ENCODE data around the gene STARD9. TPM values are rescaled to one million over a fixed set of nuclear protein-coding genes. Genes with fewer than 3 reads are reported as not detected.

The STARD9 gene
- total and polyA plus RNA-seq, 2 of the 4 experiments (the other 2 are of a cell fraction) = 2.0 to 3.2 TPM

- Histone ChIP-seq H3K9me3 (ENCODE audit: control insufficient read depth, insufficient read depth, low read length) (no peaks in the 10 kb centered on the region), H4K20me1 (ENCODE audit: insufficient read depth, low read length) (no peaks in the 10 kb centered on the region), H2AFZ (replicated peaks; ENCODE audit: low read length, poor library complexity) (no peak overlapping the region), H3K4me3 (ENCODE audit: insufficient read depth, low read depth, low read length) (no peak overlapping the region), H3K9me1 (ENCODE audit: insufficient read depth, low read length) (peaks cover 11% of the 10 kb centered on the region; the same call in 1 of the 2 replicates), H2BK15ac (ENCODE audit: low read depth, low read length) (no peak overlapping the region), H3K56ac (ENCODE audit: extremely low read depth, insufficient read depth, low read length) (no peak overlapping the region), H4K5ac (ENCODE audit: low read depth, low read length) (no peak overlapping the region), H3K14ac (replicated peaks; ENCODE audit: low read depth, low read length) (no peak overlapping the region), H3K23ac (ENCODE audit: low read depth, low read length) (no peak overlapping the region), H2AK5ac (ENCODE audit: low read depth, low read length) (no peak overlapping the region), H3K36me3 (ENCODE audit: control insufficient read depth, insufficient read depth, low read length) (peaks cover 23% of the 10 kb centered on the region), H3K4me2 (ENCODE audit: low read depth, low read length) (no peak overlapping the region), H3K4me1 (ENCODE audit: control insufficient read depth, insufficient read depth, low read length) (peaks cover 5% of the 10 kb centered on the region), H3K18ac (ENCODE audit: low read depth, low read length) (no peak overlapping the region), H2BK20ac (ENCODE audit: low read depth, low read length) (no peak overlapping the region), H3K9ac (ENCODE audit: low read depth, low read length) (no peak overlapping the region), H2AK9ac (replicated peaks; ENCODE audit: low read depth, low read length, poor library complexity) (peak overlapping the region; percentile 33), H2BK120ac (ENCODE audit: low read depth, low read length) (no peak overlapping the region), H4K8ac (ENCODE audit: low read depth in 2 of 2, low read length in 2 of 2) (no peak overlapping the region), H3K4ac (ENCODE audit: low read depth, low read length) (no peak overlapping the region), H3K27ac (ENCODE audit: insufficient read depth, low read length) (no peak overlapping the region), H4K91ac (ENCODE audit: insufficient read depth, low read depth, low read length) (no peak overlapping the region), H3K79me1 (ENCODE audit: low read depth in 1 of 2, low read length in 2 of 2) (peaks cover 0 to 13% of the 10 kb centered on the region in 2 experiments; a peak in 1 of 4 replicates), H2BK5ac (ENCODE audit: low read depth, low read length, poor library complexity, severe bottlenecking) (no peak overlapping the region), H3K27me3 (ENCODE audit: control insufficient read depth, insufficient read depth, low read length) (no peaks in the 10 kb centered on the region)
- CTCF ChIA-PET = interaction anchor here (1.1 kb wide), 1 partner anchor 13 kb away, joined by 5 read pairs; no protein-coding TSS in a partner anchor
- BruUV-seq (replicated peaks) = no TSS peak
- ATAC-seq (ENCODE audit: low read depth) = peak; percentile 12; the same call in 1 of the 2 replicates
- dilution Hi-C loops (cut with HindIII; ENCODE audit: low sequenced_read_pairs, unreplicated experiment) (no loop called here), intact Hi-C loops (cut with micrococcal nuclease) (no loop called here), in situ Hi-C loops (cut with MboI; ENCODE audit: low sequenced_read_pairs) (no loop called here)
- TF ChIP-seq ELK1 (IDR thresholded peaks at IDR 0.05; ENCODE audit: borderline replicate concordance, low read depth, low read length) (no peak), RAD21 (IDR thresholded peaks at IDR 0.05; ENCODE audit: low read length) (no peak), MXI1 (IDR thresholded peaks at IDR 0.05; ENCODE audit: borderline replicate concordance, low read depth, low read length) (no peak), FOS (IDR thresholded peaks at IDR 0.05; ENCODE audit: low read depth, low read length) (no peak), USF2 (IDR thresholded peaks at IDR 0.05; ENCODE audit: low read depth, low read length) (no peak), MAFK (IDR thresholded peaks at IDR 0.05; ENCODE audit: low read depth, low read length) (no peak), CHD1 (IDR thresholded peaks at IDR 0.05; ENCODE audit: low read depth, low read length) (no peak), NFE2L2 (IDR thresholded peaks at IDR 0.05; ENCODE audit: low read depth, low read length) (no peak), RCOR1 (IDR thresholded peaks at IDR 0.05; ENCODE audit: insufficient replicate concordance, low read length) (no peak)
- POLR2A ChIA-PET (ENCODE audit: unreplicated experiment) = no interaction called here
- 100% methylated on average over 1 of the region's 5 CpGs; no CpG with 5 or more reads in 1 of the 2 experiments for WGBS, 2 experiments (ENCODE audit: extremely low coverage in 2 of 2, insufficient read length in 1 of 2)
- DNase-seq = no peak
Observed at GRCh38 chr15:42716125-42716524, 140.7 kb downstream of the STARD9 start.

All from IMR-90 (cell line).